H9 (cell line): ENCODE data around the gene ZC3H12D. TPM values are rescaled to one million over a fixed set of nuclear protein-coding genes. Genes with fewer than 3 reads are reported as not detected.

Source experiments
- DNase-seq: peaks from one replicate; pipeline ENCODE4 v3.0.0-alpha.2; 2017
- H2AFZ ChIP-seq: one replicate; pipeline ENCODE4 v1.6.1; 2013; ENCODE audit warnings: mild to moderate bottlenecking, low read length, control low read depth, moderate library complexity
- H2AK5ac ChIP-seq: 2 replicates; pipeline ENCODE4 v1.6.1; 2013; ENCODE audit warnings: low read length, control low read depth, mixed read lengths; ENCODE audit not compliant: insufficient read length
- H2BK120ac ChIP-seq: one replicate; pipeline ENCODE4 v1.6.1; 2013; ENCODE audit warnings: low read depth, mild to moderate bottlenecking, low read length, control low read depth, inconsistent platforms; ENCODE audit not compliant: poor library complexity, severe bottlenecking
- H2BK12ac ChIP-seq: 2 replicates; pipeline ENCODE4 v1.6.1; 2013; ENCODE audit warnings: low read length, control low read depth, mixed read lengths, low read depth; ENCODE audit not compliant: insufficient read length
- H2BK15ac ChIP-seq: 2 replicates; pipeline ENCODE4 v1.6.1; 2013; ENCODE audit warnings: low read depth, low read length, control low read depth
- H2BK20ac ChIP-seq: one replicate; pipeline ENCODE4 v1.6.1; 2013; ENCODE audit warnings: low read depth, mild to moderate bottlenecking, low read length, control low read depth, inconsistent platforms; ENCODE audit not compliant: poor library complexity, severe bottlenecking
- H2BK5ac ChIP-seq: 2 replicates; pipeline ENCODE4 v1.6.1; 2013; ENCODE audit warnings: low read length, control low read depth, mixed read lengths; ENCODE audit not compliant: insufficient read length
- H3K14ac ChIP-seq: 2 replicates; pipeline ENCODE4 v1.6.1; 2013; ENCODE audit warnings: low read length, control low read depth; ENCODE audit not compliant: insufficient read depth
- H3K18ac ChIP-seq: 2 replicates; pipeline ENCODE4 v1.6.1; 2013; ENCODE audit warnings: low read depth, mild to moderate bottlenecking, mixed read lengths, low read length, control low read depth; ENCODE audit not compliant: insufficient read length
- H3K23ac ChIP-seq: 2 replicates; pipeline ENCODE4 v1.6.1; 2013; ENCODE audit warnings: low read length, control low read depth, mixed read lengths, low read depth; ENCODE audit not compliant: insufficient read length
- H3K23me2 ChIP-seq: 2 replicates; pipeline ENCODE4 v1.6.1; 2013; ENCODE audit warnings: low read depth, mild to moderate bottlenecking, mixed read lengths, low read length, control low read depth; ENCODE audit not compliant: insufficient read length, poor library complexity, severe bottlenecking
- H3K27ac ChIP-seq: 2 replicates; pipeline ENCODE4 v1.5.1; 2013; ENCODE audit warnings: low read length, control low read depth, mixed read lengths, low read depth; ENCODE audit not compliant: insufficient read length
- H3K27me3 ChIP-seq: 2 replicates; pipeline ENCODE4 v1.6.1; 2013; ENCODE audit warnings: low read length, control low read depth, inconsistent platforms; ENCODE audit not compliant: insufficient read depth
- H3K4ac ChIP-seq: 2 replicates; pipeline ENCODE4 v1.6.1; 2013; ENCODE audit warnings: low read depth, mild to moderate bottlenecking, control low read depth, inconsistent platforms, low read length, moderate library complexity
- H3K4me1 ChIP-seq: 2 replicates; pipeline ENCODE4 v1.6.1; 2013; ENCODE audit warnings: low read length, control low read depth, inconsistent platforms; ENCODE audit not compliant: insufficient read depth
- H3K4me2 ChIP-seq: 2 replicates; pipeline ENCODE4 v1.6.1; 2013; ENCODE audit warnings: low read length, control low read depth, mixed read lengths; ENCODE audit not compliant: insufficient read length, insufficient read depth
- H3K56ac ChIP-seq: 2 replicates; pipeline ENCODE4 v1.6.1; 2013; ENCODE audit warnings: low read depth, mild to moderate bottlenecking, mixed read lengths, low read length, control low read depth; ENCODE audit not compliant: insufficient read length
- H3K79me1 ChIP-seq: 2 replicates; pipeline ENCODE4 v1.6.1; 2013; ENCODE audit warnings: low read depth, mild to moderate bottlenecking, moderate library complexity, low read length, control low read depth, inconsistent platforms; ENCODE audit not compliant: insufficient read depth, poor library complexity, severe bottlenecking
- H3K79me2 ChIP-seq: 2 replicates; pipeline ENCODE4 v1.6.1; 2013; ENCODE audit warnings: low read length, control low read depth, inconsistent platforms; ENCODE audit not compliant: insufficient read depth
- H3K9ac ChIP-seq: 2 replicates; pipeline ENCODE4 v1.6.1; 2013; ENCODE audit warnings: low read length, control low read depth, mixed read lengths; ENCODE audit not compliant: insufficient read length; ENCODE audit errors: extremely low read depth
- H3K9me3 ChIP-seq: one replicate; pipeline ENCODE4 v1.6.1; 2013; ENCODE audit warnings: low read depth, low read length, inconsistent platforms; ENCODE audit not compliant: control insufficient read depth
- H3T11ph ChIP-seq: one replicate; pipeline ENCODE4 v1.6.1; 2013; ENCODE audit warnings: mild to moderate bottlenecking, low read length, control low read depth, inconsistent platforms
- H4K20me1 ChIP-seq: one replicate; pipeline ENCODE4 v1.6.1; 2013; ENCODE audit not compliant: control insufficient read depth, insufficient read length, insufficient read depth
- H4K5ac ChIP-seq: 2 replicates; pipeline ENCODE4 v1.6.1; 2013; ENCODE audit warnings: low read depth, mild to moderate bottlenecking, mixed read lengths, low read length, control low read depth; ENCODE audit not compliant: insufficient read length
- H4K8ac ChIP-seq: replicated peaks from 2 replicates; pipeline ENCODE4 v1.6.1; 2013; ENCODE audit warnings: low read length, control low read depth, mixed read lengths, low read depth; ENCODE audit not compliant: insufficient read length
- H4K91ac ChIP-seq: 2 replicates; pipeline ENCODE4 v1.6.1; 2013; ENCODE audit warnings: low read depth, mild to moderate bottlenecking, moderate library complexity, mixed read lengths, low read length, control low read depth; ENCODE audit not compliant: insufficient read length
- H3K27ac Mint-ChIP-seq, 3 experiments: 2 replicates in 2 of 3; 3 replicates in 1 of 3; pipeline ENCODE4 v1.8.0; 2020 to 2021; ENCODE audit warnings: mixed read lengths in 3 of 3, mild to moderate bottlenecking in 1 of 3, moderate library complexity in 1 of 3
- H3K27me3 Mint-ChIP-seq: 2 replicates; pipeline ENCODE4 v1.8.0; 2021; ENCODE audit warnings: low read depth, mild to moderate bottlenecking, moderate library complexity, mixed read lengths
- H3K36me3 Mint-ChIP-seq, 3 experiments: 2 replicates in 2 of 3; 3 replicates in 1 of 3; pipeline ENCODE4 v1.8.0; 2020 to 2021; ENCODE audit warnings: low read depth in 3 of 3, mixed read lengths in 3 of 3; ENCODE audit not compliant: insufficient read depth in 1 of 3
- H3K4me1 Mint-ChIP-seq, 2 experiments: 2 replicates each; pipeline ENCODE4 v1.8.0; 2020; ENCODE audit warnings: mixed read lengths in 2 of 2
- H3K4me3 Mint-ChIP-seq, 2 experiments: 2 replicates in 1 of 2; 3 replicates in 1 of 2; pipeline ENCODE4 v1.8.0; 2020 to 2021; ENCODE audit warnings: mild to moderate bottlenecking in 2 of 2, mixed read lengths in 2 of 2, moderate library complexity in 1 of 2
- H3K9me3 Mint-ChIP-seq, 2 experiments: 2 replicates in 1 of 2; 3 replicates in 1 of 2; pipeline ENCODE4 v1.8.0; 2020; ENCODE audit warnings: mild to moderate bottlenecking in 2 of 2, mixed read lengths in 2 of 2, moderate library complexity in 1 of 2
- WGBS: extraction: QIAGEN DNeasy Blood & Tissue Kit; methylation state at CpG from one replicate; pipeline ENCODE4 v1.1.7; 2013; ENCODE audit warnings: missing lambda C conversion rate, low lambda C conversion rate, mixed read lengths; ENCODE audit not compliant: insufficient read length; ENCODE audit errors: extremely low coverage; 5-methylcytosine and 5-hydroxymethylcytosine counted together
- total RNA-seq: library from RNA; stranded (reverse); gene quantifications from 2 replicates; pipeline ENCODE4 v1.2.1, GENCODE V29; 2021
- TF ChIP-seq, protein P1 (sequence below): fragments of 200-600 bp; sonication (generic); conservative IDR thresholded peaks from 3 replicates; pipeline ENCODE4 v1.8.0; 2021; ENCODE audit warnings: antibody characterized with exemption, mild to moderate bottlenecking

ZC3H12D gene
- total RNA-seq, 1 experiment from 2014 or later: 0.07 TPM

DNA sequence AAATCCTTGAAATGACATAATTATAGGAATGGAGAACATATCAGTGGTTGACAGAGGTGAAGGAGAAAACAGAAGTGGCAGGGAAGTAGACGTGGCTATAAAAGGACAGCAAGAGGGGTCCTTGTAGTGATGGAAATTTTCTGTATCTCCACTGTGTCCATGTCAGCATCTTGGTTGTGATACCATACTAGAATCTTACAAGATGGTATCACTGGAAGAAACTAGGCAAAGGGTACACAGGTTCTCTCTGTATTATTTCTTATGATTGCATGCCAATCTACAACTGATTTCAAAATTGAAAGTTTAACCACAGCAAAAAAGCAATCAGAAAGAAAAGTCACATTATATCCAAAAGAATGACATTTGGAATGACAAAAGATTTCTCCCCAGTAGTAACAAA is 16.4 kb upstream of the ZC3H12D start:
- no peak overlapping the region for H2BK120ac ChIP-seq
- no peak for DNase-seq
- no peaks in the 10 kb centered on the region for H3K79me1 ChIP-seq
- peaks cover 0 to 18% (median 11%) of the 10 kb centered on the region in 3 experiments; a peak in 4 of 7 replicates for H3K36me3 Mint-ChIP-seq
- H2BK12ac ChIP-seq: no peak overlapping the region
- H2AFZ ChIP-seq: no peak overlapping the region
- no peak overlapping the region for H4K8ac ChIP-seq
- H3K9ac ChIP-seq: no peak overlapping the region
- no peaks in the 10 kb centered on the region for H3K9me3 Mint-ChIP-seq
- no peaks in the 10 kb centered on the region for H4K20me1 ChIP-seq
- H2BK15ac ChIP-seq: no peak overlapping the region
- no peaks in the 10 kb centered on the region for H3K27me3 ChIP-seq
- H3K4me1 Mint-ChIP-seq: 0 out of 4 replicates have a peak, but pooled peaks cover 0 to 4% of the 10 kb centered on the region in 2 experiments
- H3T11ph ChIP-seq: no peak overlapping the region
- H2BK5ac ChIP-seq: no peak overlapping the region
- H3K18ac ChIP-seq: no peak overlapping the region
- no peak overlapping the region for H3K4me3 Mint-ChIP-seq
- no peaks in the 10 kb centered on the region for H3K9me3 ChIP-seq
- TF ChIP-seq, protein P1, sequence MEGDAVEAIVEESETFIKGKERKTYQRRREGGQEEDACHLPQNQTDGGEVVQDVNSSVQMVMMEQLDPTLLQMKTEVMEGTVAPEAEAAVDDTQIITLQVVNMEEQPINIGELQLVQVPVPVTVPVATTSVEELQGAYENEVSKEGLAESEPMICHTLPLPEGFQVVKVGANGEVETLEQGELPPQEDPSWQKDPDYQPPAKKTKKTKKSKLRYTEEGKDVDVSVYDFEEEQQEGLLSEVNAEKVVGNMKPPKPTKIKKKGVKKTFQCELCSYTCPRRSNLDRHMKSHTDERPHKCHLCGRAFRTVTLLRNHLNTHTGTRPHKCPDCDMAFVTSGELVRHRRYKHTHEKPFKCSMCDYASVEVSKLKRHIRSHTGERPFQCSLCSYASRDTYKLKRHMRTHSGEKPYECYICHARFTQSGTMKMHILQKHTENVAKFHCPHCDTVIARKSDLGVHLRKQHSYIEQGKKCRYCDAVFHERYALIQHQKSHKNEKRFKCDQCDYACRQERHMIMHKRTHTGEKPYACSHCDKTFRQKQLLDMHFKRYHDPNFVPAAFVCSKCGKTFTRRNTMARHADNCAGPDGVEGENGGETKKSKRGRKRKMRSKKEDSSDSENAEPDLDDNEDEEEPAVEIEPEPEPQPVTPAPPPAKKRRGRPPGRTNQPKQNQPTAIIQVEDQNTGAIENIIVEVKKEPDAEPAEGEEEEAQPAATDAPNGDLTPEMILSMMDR: no peak
- no peak overlapping the region for H3K23ac ChIP-seq
- no peaks in the 10 kb centered on the region for H3K23me2 ChIP-seq
- no peaks in the 10 kb centered on the region for H3K79me2 ChIP-seq
- no peak overlapping the region for H3K27ac Mint-ChIP-seq
- no peak overlapping the region for H3K4me2 ChIP-seq
- no peaks in the 10 kb centered on the region for H3K27me3 Mint-ChIP-seq
- no peak overlapping the region for H4K91ac ChIP-seq
- no peak overlapping the region for H3K27ac ChIP-seq
- WGBS: no CpG with 5 or more reads among the region's 1 CpG
- no peak overlapping the region for H4K5ac ChIP-seq
- no peak overlapping the region for H3K4ac ChIP-seq
- H2BK20ac ChIP-seq: no peak overlapping the region
- no peak overlapping the region for H2AK5ac ChIP-seq
- no peak overlapping the region for H3K56ac ChIP-seq
- no peaks in the 10 kb centered on the region for H3K4me1 ChIP-seq
- H3K14ac ChIP-seq: no peak overlapping the region
